ENCODE results near the gene MEI1. TPM values are rescaled to one million over a fixed set of nuclear protein-coding genes. Genes with fewer than 3 reads are reported as not detected.
"Not testable (repeated sequence)": the region's sequence is repeated elsewhere in the genome, so short reads cannot be mapped to it uniquely, and the experiment has no call there.

Gene MEI1
- total RNA-seq, 1 donor from 2014 or later = 0.41 TPM

DNA sequence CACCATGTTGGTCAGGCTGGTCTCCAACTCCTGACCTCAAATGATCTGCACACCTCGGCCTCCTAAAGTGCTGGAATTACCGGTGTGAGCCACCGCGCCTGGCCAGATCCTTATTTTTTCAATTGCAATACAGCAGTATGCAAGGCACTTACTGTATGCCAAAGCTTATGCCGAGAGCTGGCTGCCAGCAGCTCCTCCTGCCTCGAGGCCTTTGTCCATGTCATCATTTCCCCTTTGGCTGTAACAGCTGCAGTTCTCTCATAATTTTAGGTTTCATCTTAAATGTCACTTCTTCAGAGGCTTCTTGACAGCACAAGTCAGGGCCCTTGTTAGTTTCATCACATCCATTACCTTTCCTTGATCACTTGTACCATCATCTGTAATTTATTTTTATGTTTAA lies 132.1 kb downstream of the MEI1 start:
- DNase-seq (ENCODE audit: missing footprints) = no peak
- no peak for ATAC-seq
- intact Hi-C loops (cut with DNase I) = loop anchor here (5.0 kb wide), 1 partner anchor 41 kb away; no protein-coding TSS in a partner anchor

DNA sequence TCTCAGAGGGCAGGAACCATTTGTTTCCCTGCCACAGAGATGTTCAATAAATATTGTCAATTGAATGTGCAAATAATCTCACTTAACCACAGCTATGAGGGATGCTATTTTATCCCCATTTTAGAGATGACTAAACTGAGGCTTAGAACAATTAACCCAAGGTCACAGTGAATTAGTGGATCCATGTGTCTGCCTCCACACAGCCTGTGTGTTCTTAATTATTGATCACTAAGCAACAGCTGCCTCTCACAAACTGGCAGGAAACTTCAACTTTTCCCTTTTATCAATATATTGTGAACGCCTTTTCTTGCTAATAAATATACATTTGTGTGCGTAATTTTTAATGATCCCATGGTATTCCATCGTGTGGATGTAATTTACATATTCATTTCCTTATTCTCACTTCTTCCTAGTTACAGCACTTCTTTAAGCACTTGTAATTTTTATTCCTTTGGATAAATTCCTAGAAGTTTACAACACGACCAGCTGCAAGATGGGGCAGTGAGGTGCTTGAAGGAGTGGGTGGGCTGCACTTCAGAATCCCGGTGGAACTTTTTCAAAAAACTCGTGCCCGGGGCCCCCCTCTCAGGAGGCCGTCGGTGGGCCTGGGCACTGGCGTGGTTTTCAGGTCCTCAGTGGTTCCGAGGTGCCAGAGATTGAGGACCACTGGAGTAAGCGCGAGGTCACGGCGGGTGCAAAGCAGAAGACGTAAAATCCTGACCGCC lies 132.7 kb downstream of the MEI1 start:
- no peak for ATAC-seq
- intact Hi-C loops (cut with DNase I) = loop anchor here (5.0 kb wide), 1 partner anchor 40 kb away; no protein-coding TSS in a partner anchor
- DNase-seq (ENCODE audit: missing footprints) = no peak

DNA sequence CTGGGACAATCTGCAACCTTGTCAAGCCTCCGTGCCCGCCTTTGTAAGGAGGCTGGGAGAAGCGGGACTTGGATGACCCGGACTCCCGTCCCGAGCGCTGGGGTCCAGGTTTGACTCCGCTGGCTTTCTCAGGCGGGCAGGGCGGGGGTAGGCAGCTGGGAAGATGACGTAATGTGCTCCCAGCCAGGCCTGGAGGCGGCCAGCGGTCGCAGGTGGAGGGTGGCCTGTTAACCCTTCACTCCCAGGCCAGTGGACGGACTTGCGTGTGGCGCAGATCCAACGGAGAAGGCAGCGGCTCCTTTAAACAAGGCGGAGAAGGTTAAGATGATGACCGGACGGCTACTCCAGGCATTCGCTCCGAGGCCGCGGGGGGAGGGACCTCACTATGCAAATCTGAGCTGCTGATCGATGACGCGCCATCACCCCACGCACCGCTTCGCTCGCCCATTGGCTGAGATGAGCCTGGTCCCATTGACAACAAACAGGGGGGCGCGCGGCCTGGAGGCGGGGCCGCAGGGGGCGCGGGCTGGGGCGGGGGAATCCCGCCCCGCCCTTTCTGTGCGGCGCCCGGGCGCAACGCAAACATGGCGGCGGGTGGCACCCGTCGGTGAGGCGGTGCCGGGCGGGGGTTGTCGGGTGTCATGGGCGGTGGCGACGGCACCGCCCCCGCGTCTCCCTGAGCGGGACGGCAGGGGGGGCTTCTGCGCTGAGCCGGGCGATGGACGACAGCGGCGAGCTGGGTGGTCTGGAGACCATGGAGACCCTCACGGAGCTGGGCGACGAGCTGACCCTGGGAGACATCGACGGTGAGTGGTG lies 133.5 kb downstream of the MEI1 start, which contains the start of gene SREBF2:
TSS of gene SREBF2 (plus strand) at position 553 of the 816 bp plus-strand sequence. CDS start at position 719, 166 bp downstream.
- intact Hi-C loops (cut with DNase I) = loop anchor here (5.0 kb wide), 1 partner anchor 40 kb away; no protein-coding TSS in a partner anchor
- DNase-seq (ENCODE audit: missing footprints) (peak; percentile 100), ATAC-seq (peak; percentile 97)

DNA sequence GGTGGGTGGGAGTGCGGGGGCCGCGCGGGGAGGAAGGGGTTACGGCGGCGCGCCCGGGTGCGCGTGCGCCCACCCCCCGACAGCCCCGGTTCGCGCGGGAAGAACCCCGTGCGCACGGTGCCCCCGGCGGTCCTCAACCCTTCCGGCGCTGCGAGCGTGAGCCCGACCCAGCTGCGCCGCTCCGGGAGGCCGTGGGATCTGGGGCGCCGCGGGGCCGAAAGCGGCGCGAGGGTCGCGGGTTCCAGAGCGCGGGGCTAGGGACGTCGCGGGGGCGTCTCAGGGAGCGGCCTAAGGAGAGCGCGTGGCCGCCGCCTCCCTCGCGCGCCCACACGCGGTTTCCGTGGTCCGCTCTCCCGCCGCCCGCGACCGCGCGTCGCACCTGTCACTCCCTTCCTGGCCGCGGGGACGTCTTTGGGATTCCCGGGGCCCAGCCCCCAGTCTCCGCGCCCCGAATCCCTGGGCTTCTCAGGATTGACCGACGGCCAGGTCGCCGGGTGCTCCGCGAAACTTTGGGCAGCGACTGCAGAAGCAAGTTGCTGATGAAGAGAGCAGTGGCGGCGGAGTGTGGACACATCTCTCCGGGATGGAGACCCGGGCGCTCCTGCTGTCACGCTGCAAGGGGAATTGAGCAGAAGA lies 134.2 kb downstream of the MEI1 start:
- ATAC-seq = peak; percentile 23
- DNase-seq (ENCODE audit: missing footprints) = peak; percentile 75
- intact Hi-C loops (cut with DNase I) = loop anchor here (5.0 kb wide), 1 partner anchor 39 kb away; no protein-coding TSS in a partner anchor

DNA sequence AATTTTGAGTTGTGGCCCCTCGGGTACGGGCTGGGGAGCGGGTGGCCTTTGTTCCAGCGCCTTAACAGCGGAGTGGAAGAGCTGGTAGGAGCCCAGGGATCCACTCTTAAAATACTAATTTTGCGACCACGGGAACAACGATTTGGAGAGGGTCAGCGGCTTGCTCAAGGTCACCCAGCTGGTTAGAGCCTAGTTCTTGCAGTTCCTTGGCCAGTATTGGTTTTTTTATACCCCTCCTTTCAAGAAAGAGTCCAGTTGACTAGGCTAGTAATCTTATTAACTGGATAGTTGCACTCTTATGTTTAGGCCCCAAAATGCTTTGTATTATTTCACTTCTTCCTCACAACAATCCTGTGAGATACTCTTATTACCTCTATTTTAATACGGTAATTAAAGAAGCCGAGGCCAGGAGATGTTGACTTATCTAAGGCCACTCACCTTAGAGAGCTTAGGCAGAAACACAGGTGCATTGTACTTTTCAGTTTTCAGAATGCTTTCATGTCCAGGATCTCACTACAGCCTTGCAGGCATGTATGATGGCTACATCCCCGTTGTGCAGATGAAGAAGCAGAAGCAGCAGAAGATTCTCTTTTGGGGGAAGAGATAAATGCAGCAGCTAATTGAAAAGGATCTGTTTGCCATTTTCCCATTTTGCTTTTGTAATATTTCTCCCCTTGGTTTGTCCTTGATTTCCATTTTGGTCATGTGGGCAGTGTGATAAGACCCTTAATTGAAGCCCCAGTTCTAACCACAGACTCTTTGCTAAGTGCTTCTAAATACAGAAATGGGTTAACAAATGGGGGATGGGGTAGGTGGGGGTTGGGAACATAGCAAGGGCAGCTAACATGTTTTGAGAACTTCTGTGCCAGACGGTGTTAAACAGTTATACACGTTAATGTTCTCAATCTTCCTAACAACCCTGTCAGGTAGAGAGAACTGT lies 135.0 kb downstream of the MEI1 start:
- DNase-seq (ENCODE audit: missing footprints) = no peak
- intact Hi-C loops (cut with DNase I) = loop anchor here (5.0 kb wide), 1 partner anchor 38 kb away; no protein-coding TSS in a partner anchor
- ATAC-seq = no peak

DNA sequence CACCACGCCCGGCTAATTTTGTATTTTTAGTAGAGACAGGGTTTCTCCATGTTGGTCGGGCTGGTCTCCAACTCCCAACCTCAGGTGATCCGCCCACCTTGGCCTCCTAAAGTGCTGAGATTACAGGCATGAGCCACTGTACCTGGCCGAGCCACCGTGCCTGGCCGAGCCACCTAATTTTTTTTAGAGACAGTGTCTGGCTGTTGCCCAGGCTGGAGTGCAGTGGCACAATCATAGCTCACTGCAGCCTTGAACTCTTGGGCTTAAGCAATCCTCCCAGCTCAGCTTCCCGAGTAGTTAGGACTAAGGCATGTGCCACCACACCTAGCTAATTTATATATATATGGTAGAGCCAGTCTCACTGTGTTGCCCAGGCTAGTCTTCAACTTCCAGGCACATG lies 136.2 kb downstream of the MEI1 start:
- not testable (repeated sequence) for DNase-seq (ENCODE audit: missing footprints); ATAC-seq
- intact Hi-C loops (cut with DNase I) = loop anchor here (5.0 kb wide), 1 partner anchor 82 kb away; the partner anchor contains the start of gene SHISA8

DNA sequence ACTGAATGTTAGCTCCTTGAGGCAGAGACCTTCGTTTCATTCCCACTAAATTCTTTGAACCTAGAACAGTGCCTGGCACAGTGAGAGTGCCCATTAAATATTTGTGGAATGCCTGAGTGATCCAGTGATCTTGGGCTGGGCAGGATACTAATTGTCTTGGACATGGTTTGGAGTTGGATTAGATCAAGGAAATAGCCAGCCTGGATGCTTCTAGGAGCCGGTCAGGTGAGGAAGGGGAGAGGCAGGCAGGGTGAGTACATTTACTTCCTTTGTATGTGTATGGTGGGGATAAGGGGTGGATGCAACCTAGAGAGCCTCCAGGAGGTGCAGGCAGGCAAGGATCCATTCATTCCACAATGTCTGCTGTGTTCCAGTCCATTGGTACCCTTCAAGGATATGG lies 137.2 kb downstream of the MEI1 start:
- DNase-seq (ENCODE audit: missing footprints) = no peak
- intact Hi-C loops (cut with DNase I) = loop anchor here (5.0 kb wide), 1 partner anchor 81 kb away; the partner anchor contains the start of gene SHISA8
- ATAC-seq = no peak

DNA sequence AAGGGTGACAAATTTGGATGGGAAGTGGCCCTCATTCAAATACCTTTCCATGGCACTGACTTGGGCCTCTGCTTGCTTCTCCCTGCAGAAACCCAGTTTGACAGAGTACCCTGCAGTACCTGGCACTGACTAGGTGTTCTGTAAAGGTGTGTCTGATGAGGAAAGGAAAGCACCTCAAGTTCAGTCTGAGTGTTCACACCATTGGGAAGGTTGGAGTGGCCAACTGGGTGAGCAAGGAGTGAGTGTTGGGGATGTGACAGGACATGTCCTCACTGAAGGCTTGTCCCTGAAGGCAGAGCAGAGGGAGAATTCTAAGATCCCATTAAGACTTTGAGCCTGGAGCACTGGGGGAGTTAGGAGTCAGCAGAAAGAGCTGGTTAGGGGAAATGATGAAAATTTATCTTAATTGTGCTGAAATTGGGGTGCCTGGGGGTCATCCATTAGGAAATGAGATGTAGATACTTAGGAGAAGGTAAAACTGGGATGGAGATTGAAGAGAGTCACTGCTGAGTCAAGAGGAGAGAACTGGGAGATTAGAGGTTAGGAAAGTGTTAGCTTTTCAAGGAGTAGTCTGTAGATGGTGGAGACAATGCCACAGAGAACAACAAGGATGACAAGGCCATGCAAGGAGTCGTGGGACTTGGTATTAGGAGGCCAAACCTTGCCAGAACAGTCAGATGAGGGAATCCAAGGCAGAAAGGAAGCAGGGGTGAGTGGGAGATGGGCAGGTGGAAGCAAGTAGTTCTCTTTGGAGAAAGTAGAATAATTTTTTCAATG lies 139.7 kb downstream of the MEI1 start:
- DNase-seq (ENCODE audit: missing footprints) (no peak), ATAC-seq (no peak)
- intact Hi-C loops (cut with DNase I) = loop anchor here (5.0 kb wide), 1 partner anchor 78 kb away; the partner anchor contains the start of gene SHISA8

DNA sequence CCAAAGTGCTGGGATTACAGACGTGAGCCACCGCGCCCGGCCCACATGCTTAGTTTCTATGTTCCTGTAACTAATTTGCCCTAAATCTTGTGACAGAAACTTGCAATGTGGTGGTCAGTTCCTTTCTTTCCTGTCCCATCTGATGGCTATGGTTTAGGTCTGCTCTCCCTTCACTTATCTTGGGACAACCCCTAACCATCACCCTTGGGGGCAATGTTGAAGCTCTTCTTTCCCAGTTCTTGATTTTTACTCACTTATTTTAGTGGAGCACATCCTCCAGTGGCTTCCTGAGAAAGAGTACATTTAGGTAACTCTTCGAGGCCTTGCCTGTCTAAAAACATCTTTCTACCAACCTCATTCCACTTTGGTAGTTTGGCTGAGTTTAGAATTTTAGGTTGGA lies 140.9 kb downstream of the MEI1 start:
- intact Hi-C loops (cut with DNase I) = no loop called here
- DNase-seq (ENCODE audit: missing footprints) (no peak), ATAC-seq (no peak)

DNA sequence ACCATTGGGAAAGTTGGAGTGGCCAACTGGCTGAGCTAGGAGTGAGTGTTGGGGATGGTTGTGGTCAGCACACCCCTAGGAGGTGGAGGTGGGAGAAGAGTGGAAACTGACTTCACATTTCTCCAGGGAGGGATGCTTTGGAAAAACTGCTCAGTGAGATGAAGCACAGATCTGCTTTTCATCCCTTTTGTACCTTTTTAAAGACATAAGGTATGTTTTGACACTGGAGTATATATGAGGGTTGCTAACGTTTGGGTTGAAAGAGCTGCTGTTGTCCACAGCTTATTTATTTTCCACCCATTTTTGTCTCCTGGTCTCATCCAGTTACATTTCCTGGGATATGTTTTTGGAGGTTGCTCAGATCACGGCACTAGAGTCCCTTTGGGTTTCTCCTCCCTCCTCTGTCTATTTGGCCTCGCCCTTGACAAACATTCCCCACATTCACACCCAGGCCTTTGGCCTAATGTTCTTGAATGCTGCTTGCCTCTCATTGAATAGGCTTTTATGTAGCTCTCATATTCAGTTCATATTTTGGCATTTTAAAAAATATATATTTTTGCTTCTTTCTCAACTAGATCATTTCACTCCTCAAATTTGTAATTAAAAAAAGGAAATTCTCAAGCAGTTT lies 141.9 kb downstream of the MEI1 start:
- intact Hi-C loops (cut with DNase I) = no loop called here
- DNase-seq (ENCODE audit: missing footprints) = no peak
- ATAC-seq = peak; percentile 53

DNA sequence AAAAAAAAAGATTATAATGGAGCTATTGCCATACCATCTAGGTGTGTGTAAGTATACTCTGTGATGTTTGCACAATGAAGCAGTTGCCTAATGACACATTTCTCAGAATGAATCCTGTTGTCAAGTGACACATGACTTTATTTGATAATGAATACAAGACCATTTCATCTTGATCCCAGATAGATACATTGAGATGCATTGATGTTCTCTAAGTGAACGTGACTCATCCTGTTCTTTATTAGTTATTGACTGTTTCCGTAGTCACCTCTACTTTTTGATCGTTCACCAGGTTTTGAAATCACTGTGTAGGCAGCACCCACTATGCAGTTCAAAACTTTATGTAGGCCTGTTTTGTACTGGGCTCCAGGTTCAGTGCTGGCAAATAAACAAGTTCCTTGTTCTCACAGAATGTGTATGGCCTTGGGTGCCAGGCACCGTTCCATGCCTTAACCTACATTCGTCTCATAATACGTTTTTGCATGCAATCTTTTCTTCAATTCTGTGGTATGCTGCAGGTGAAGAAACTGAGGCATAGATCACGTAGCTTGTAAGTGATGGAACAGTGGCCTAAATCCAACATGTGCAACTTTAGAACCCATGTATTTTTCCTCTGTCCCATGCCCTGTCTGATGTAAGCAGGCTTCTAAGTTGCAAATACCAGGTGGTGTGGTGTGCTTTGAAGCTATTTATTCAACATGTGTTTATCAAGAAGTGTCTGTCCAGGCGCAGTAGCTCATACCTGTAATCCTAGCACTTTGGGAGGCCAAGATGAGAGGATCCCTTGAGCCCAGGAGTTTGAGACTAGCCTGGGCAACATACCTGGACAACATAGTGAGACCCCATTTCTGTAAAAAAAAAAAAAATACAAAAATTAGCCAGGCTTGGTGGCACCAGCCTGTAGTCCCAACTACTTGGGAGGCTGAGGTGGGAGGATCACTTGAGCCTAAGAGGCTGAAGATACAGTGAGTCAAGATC lies 144.0 kb downstream of the MEI1 start:
- ATAC-seq (no peak), DNase-seq (ENCODE audit: missing footprints) (no peak)
- intact Hi-C loops (cut with DNase I) = no loop called here

DNA sequence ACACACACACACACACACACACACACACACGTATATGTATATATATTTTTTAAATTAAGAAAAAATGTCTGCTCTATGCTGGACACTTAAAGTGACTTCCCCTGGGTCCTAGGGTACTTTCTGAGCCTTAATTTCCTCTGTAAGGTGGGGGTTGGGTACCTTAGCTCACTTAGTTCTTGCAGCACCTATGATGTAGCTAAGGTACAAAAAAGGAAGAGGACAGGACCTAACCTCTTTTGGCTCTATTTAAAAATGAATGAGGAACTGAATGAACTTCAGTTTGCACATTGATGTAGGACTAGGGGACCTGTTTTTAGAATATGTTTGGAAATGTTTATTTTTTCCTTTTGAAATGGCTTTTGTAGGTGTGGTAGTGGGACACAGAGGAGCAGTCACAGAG lies 144.7 kb downstream of the MEI1 start:
- DNase-seq (ENCODE audit: missing footprints) (no peak), ATAC-seq (no peak)
- intact Hi-C loops (cut with DNase I) = no loop called here

DNA sequence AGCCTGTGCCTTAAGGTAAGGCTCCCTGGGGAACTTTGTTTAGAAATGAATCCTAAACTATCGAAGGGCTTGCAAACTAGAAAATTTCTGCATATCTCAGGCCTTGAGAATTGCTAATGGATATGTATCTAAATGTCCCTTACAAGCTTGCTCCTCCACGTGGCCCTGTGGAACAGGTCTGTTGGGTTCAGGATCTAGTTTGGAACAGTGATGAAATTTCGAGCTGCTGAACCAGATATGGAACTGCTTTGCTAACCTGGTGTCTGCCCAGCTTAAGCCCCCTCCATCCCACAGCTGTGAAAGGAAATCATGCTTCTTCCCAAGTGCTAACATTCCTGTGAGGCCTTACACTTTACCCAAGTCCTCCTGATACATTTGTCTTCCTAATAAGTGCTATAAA lies 145.2 kb downstream of the MEI1 start:
- ATAC-seq (no peak), DNase-seq (ENCODE audit: missing footprints) (no peak)
- intact Hi-C loops (cut with DNase I) = no loop called here

DNA sequence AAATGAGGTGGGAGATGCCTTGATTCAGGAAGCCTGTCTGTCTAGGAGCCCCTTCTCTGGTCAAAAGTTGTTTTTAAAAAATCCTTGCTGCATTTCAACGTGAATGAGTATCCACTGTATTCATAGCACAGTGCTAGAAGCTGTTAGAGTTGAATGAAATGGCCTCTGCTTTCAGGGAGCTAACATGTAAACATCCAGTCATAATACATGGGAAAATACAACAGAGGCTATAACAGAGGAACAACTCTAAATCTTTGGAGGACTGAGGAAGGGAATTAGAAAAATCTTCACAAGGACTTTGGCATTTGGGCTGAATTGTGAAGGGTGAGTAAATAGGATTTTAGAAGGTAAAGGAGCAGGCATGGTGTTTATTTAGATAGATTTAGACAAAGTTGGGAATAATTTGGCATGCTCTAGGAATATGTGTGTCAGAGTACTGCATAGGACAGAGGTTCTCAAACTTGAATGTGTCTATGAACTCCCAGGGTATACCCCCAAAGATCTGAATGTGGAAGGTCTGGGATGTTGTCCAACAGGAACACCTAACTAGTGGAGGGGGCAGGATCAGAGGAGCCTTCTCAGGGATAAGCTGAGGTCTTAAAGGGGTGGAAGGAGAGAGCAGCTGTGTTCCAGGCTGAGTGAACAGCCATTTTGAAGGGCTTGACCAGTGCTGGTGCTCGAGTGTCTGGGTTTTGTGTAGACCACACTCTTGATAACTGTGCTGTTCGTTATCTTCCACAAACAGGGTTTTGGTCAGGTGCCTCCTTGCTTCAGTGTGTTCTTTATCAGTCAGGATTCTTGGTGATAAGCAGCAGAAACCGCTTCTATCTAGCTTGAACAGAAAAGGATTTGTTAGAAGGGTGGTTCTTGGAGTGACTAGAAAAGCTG lies 146.3 kb downstream of the MEI1 start:
- intact Hi-C loops (cut with DNase I) = no loop called here
- ATAC-seq (no peak), DNase-seq (ENCODE audit: missing footprints) (no peak)
